Measurements from ENCODE around the gene PIP5K1B.

DNA sequence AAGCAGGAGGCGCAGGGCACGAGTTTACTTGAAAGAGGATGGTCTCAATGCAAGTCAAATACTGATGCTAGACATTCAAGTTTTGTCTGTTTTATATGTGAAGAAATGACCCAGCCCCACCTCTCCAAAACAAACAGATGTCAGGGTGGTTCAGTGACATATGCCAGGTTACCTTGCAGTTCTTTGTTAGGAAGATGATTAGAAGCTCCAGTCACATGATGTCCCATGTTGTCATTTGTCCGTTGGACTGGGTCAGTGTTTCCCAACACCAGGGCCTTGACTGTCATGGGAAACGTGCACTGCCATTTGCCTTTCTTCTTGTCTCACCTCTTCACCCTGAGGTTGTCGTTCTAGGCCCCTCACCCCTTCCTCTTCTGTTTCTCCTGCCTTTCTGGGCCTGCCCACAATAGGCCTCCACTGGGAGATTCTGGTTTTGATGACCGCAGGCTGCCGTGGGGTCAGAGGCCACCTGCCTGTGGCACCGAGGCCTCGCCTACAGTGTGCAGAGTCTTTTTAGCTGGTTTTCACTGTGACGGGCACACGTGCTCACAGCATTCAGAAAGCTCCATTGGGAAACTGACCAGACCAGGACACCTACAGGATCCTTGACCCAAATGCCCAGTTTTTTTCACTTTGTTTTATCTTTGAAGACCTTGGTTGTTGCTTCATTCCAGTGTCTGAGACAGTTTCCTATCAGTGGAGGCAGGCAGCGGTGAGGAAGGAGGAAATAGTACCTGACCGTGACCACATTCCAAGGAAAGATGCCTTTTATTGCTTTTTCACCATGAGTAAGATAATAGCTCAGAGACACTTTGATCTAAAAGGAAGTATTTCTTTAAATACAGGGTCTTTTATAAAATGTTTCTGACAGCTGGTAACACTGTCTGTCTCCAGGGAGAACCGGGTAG lies 123.1 kb downstream of the PIP5K1B start:
- TF ChIP-seq RAD21 (IDR thresholded peaks at IDR 0.05; ENCODE audit: low read depth) (no peak), POLR2A (IDR thresholded peaks at IDR 0.05; ENCODE audit: borderline replicate concordance, extremely low read depth, insufficient read depth, insufficient read length) (no peak), POLR2AphosphoS5 (IDR thresholded peaks at IDR 0.05; ENCODE audit: low read depth, low read length) (no peak)

Data from HCT116 (cell line).